ENCODE results near the gene TMC3. TPM values are rescaled to one million over a fixed set of nuclear protein-coding genes. Genes with fewer than 3 reads are reported as not detected.
A peak's percentile ranks its signal among the peaks of the same experiment; 100 is the strongest.

TMC3 gene
- total RNA-seq, 3 donors from 2014 or later (not counting 1 experiment from before 2014, with no cell fraction given), result not detected

DNA sequence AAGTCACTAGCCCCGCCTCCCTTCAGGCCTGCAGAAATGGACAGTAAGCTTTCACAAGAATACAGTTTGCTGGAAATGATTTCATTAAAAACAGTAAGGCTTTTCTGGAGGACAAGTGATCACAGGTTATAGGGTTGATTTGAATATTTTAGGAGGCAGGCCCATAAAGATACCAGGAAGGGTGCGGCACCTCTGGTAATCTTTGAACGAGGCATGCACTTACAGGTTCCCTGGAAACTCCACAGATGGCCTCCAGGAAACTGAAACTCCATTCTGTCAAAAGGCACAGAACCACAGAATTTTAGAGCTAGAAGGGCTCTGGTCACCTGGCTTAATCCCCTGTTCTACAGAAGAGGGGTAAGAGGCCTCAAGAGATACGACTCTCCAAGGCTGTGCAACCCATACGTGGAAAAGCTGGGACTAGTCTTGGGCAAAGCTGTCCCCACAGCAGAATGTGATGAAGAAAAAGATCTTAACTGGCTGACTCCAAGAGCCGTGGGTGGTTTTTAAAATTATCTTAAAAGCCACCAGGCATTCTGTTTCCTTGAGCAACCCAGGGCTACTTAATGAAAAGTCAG, 51.2 kb downstream of the TMC3 start:
- Histone ChIP-seq H3K36me3 (ENCODE audit: control insufficient read depth, insufficient read depth, low read length) (peaks cover 11% of the 10 kb centered on the region), H3K27ac (ENCODE audit: low read length) (no peak overlapping the region), H3K4me1 (ENCODE audit: control insufficient read depth, insufficient read depth, low read length) (peaks cover 14% of the 10 kb centered on the region), H3K4me3 (ENCODE audit: low read length) (no peak overlapping the region), H3K27me3 (ENCODE audit: control insufficient read depth, insufficient read depth, low read length) (no peaks in the 10 kb centered on the region), H3K9me3 (ENCODE audit: control insufficient read depth, insufficient read depth, low read length) (no peaks in the 10 kb centered on the region)
- intact Hi-C loops (cut with micrococcal nuclease), result loop anchor here (5.0 kb wide), 1 partner anchor 35 kb away; no protein-coding TSS in a partner anchor
- no peaks in the 10 kb centered on the region for H3K36me3 Mint-ChIP-seq
- 87% methylated on average over 6 of the region's 6 CpGs for WGBS (ENCODE audit: insufficient coverage)
- H3K27ac Mint-ChIP-seq, result no peak overlapping the region
- ATAC-seq, result no peak
- H3K9me3 Mint-ChIP-seq, result no peaks in the 10 kb centered on the region
- peaks cover 17 to 18% of the 10 kb centered on the region in 2 donors for H3K4me1 Mint-ChIP-seq
- H3K27me3 Mint-ChIP-seq (ENCODE audit: low read depth in 2 of 2), result no peaks in the 10 kb centered on the region
- TF ChIP-seq, protein P1, sequence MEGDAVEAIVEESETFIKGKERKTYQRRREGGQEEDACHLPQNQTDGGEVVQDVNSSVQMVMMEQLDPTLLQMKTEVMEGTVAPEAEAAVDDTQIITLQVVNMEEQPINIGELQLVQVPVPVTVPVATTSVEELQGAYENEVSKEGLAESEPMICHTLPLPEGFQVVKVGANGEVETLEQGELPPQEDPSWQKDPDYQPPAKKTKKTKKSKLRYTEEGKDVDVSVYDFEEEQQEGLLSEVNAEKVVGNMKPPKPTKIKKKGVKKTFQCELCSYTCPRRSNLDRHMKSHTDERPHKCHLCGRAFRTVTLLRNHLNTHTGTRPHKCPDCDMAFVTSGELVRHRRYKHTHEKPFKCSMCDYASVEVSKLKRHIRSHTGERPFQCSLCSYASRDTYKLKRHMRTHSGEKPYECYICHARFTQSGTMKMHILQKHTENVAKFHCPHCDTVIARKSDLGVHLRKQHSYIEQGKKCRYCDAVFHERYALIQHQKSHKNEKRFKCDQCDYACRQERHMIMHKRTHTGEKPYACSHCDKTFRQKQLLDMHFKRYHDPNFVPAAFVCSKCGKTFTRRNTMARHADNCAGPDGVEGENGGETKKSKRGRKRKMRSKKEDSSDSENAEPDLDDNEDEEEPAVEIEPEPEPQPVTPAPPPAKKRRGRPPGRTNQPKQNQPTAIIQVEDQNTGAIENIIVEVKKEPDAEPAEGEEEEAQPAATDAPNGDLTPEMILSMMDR (IDR thresholded peaks at IDR 0.05), result no peak
- peak overlapping the region; percentile 49 for H3K4me3 Mint-ChIP-seq
- DNase-seq, result no peak

DNA sequence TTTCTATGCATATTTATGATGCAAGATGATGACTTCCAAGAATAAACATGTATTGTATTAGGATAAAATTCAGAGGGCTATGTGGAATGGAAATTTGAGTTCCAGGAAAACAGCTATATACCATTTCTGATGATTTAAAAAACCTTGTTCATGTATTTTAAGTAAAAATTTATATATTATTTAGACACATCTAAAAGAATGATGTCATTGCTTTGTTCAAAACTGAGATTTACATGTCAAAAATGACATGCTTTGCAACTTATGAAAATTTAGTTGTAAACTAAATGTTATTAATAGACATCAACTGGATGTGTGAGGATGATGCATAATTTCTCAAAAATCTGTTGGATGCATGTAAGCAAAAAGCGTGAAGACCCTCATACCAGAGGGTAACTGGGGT, 52.3 kb downstream of the TMC3 start:
- Mint-ChIP-seq H3K36me3 (no peaks in the 10 kb centered on the region), H3K9me3 (no peaks in the 10 kb centered on the region), H3K27me3 (ENCODE audit: low read depth in 2 of 2) (no peaks in the 10 kb centered on the region), H3K4me1 (peaks cover 18% of the 10 kb centered on the region in 2 donors), H3K4me3 (no peak overlapping the region), H3K27ac (no peak overlapping the region)
- 96% methylated on average over 1 of the region's 1 CpG for WGBS (ENCODE audit: insufficient coverage)
- Histone ChIP-seq H3K4me3 (ENCODE audit: low read length) (no peak overlapping the region), H3K9me3 (ENCODE audit: control insufficient read depth, insufficient read depth, low read length) (no peaks in the 10 kb centered on the region), H3K4me1 (ENCODE audit: control insufficient read depth, insufficient read depth, low read length) (peaks cover 14% of the 10 kb centered on the region), H3K36me3 (ENCODE audit: control insufficient read depth, insufficient read depth, low read length) (peaks cover 14% of the 10 kb centered on the region), H3K27ac (ENCODE audit: low read length) (no peak overlapping the region), H3K27me3 (ENCODE audit: control insufficient read depth, insufficient read depth, low read length) (no peaks in the 10 kb centered on the region)
- intact Hi-C loops (cut with micrococcal nuclease), result loop anchor here (5.0 kb wide), 1 partner anchor 34 kb away; no protein-coding TSS in a partner anchor
- no peak for DNase-seq
- no peak for ATAC-seq
- TF ChIP-seq, protein P1 (IDR thresholded peaks at IDR 0.05), result no peak

DNA sequence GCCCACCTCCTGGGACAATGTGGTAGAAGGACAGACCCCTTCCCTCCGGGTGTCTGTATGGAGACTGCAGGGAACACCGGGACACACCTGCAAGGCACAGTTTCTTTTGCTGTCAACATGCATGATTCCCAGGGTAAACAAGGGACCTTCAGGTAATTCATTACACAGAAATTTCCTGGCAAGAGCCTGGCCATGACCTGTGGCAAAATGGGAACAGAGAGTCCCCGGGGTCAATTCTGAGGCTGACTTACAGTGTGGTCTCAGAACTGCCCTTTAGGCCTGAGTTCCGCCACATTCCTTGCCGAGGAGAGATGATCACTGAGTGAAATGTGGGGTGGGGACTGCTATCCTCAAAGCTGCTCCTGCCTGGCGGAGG, 56.4 kb downstream of the TMC3 start:
- no peak for DNase-seq
- Mint-ChIP-seq H3K9me3 (no peaks in the 10 kb centered on the region), H3K4me1 (peaks cover 17 to 34% of the 10 kb centered on the region in 2 donors), H3K27me3 (ENCODE audit: low read depth in 2 of 2) (no peaks in the 10 kb centered on the region), H3K36me3 (no peaks in the 10 kb centered on the region), H3K4me3 (no peak overlapping the region), H3K27ac (peak overlapping the region in 1 of 2 donors; percentile 72)
- Histone ChIP-seq H3K4me3 (ENCODE audit: low read length) (no peak overlapping the region), H3K36me3 (ENCODE audit: control insufficient read depth, insufficient read depth, low read length) (peaks cover 16% of the 10 kb centered on the region), H3K27ac (ENCODE audit: low read length) (no peak overlapping the region), H3K27me3 (ENCODE audit: control insufficient read depth, insufficient read depth, low read length) (no peaks in the 10 kb centered on the region), H3K9me3 (ENCODE audit: control insufficient read depth, insufficient read depth, low read length) (no peaks in the 10 kb centered on the region), H3K4me1 (ENCODE audit: control insufficient read depth, insufficient read depth, low read length) (peaks cover 26% of the 10 kb centered on the region)
- intact Hi-C loops (cut with micrococcal nuclease), result no loop called here
- WGBS (ENCODE audit: insufficient coverage), result 93% methylated on average over 6 of the region's 6 CpGs
- TF ChIP-seq, protein P1 (IDR thresholded peaks at IDR 0.05), result no peak
- ATAC-seq, result no peak

DNA sequence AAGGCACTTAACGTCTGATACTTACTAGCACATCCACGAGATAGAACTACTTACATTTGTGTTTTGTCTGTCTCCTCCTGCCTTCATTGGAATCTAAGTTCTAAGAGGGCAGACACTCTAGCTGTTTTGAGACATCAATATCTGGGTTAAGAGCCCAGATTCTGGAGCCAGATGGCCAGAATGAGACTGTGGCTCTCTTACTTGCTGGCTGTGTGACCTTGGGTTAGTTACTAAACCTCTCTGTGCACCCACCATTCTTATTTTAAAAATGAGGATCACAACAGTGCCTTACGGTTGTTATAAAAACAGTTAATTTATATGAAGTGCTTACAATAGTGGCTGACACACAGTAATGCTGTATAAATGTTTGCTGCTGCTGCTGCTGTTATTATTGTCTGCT, 57.7 kb downstream of the TMC3 start:
- H3K4me1 Mint-ChIP-seq, result peaks cover 31 to 48% of the 10 kb centered on the region in 2 donors
- peaks cover 16% of the 10 kb centered on the region for H3K36me3 ChIP-seq (ENCODE audit: control insufficient read depth, insufficient read depth, low read length)
- no peak overlapping the region for H3K4me3 ChIP-seq (ENCODE audit: low read length)
- H3K27me3 ChIP-seq (ENCODE audit: control insufficient read depth, insufficient read depth, low read length), result no peaks in the 10 kb centered on the region
- WGBS (ENCODE audit: insufficient coverage), result 82% methylated on average over 3 of the region's 3 CpGs
- H3K27me3 Mint-ChIP-seq (ENCODE audit: low read depth in 2 of 2), result no peaks in the 10 kb centered on the region
- peaks cover 37% of the 10 kb centered on the region for H3K4me1 ChIP-seq (ENCODE audit: control insufficient read depth, insufficient read depth, low read length)
- H3K27ac ChIP-seq (ENCODE audit: low read length), result peak overlapping the region; percentile 21
- intact Hi-C loops (cut with micrococcal nuclease), result no loop called here
- DNase-seq (no peak), ATAC-seq (no peak)
- no peaks in the 10 kb centered on the region for H3K9me3 Mint-ChIP-seq
- H3K36me3 Mint-ChIP-seq, result no peaks in the 10 kb centered on the region
- TF ChIP-seq, protein P1 (IDR thresholded peaks at IDR 0.05), result no peak
- H3K27ac Mint-ChIP-seq, result peak overlapping the region; percentile 72 to 81
- H3K9me3 ChIP-seq (ENCODE audit: control insufficient read depth, insufficient read depth, low read length), result no peaks in the 10 kb centered on the region
- H3K4me3 Mint-ChIP-seq, result peak overlapping the region; percentile 10
